PFSK-1 (cell line): Measurements from ENCODE around the gene ADAMTS2.

Experiments
- FOXP2 ChIP-seq: optimal IDR thresholded peaks from 2 replicates; pipeline ENCODE3; 2011; ENCODE audit warnings: borderline replicate concordance, control low read depth, inconsistent platforms; ENCODE audit not compliant: insufficient read depth; ENCODE audit errors: extremely low read length, extremely low read depth
- POLR2AphosphoS5 ChIP-seq: IDR thresholded peaks from 2 replicates; pipeline ENCODE4 v1.6.1; 2012; ENCODE audit warnings: low read depth, mild to moderate bottlenecking, control low read depth, low read length, moderate library complexity
- REST ChIP-seq, 2 experiments: IDR thresholded peaks; 2 replicates each; pipeline versions ENCODE4 v1.6.1 to v1.8.0; 2011 to 2012; ENCODE audit warnings: low read depth in 2 of 2, low read length in 2 of 2, control low read depth in 1 of 2, inconsistent platforms in 1 of 2, mild to moderate bottlenecking in 1 of 2, moderate library complexity in 1 of 2; ENCODE audit not compliant: insufficient read depth in 1 of 2
- SIN3A ChIP-seq: IDR thresholded peaks from 2 replicates; pipeline ENCODE4 v1.6.1; 2012; ENCODE audit warnings: mild to moderate bottlenecking, low read length, moderate library complexity, borderline replicate concordance; ENCODE audit not compliant: insufficient read depth
- TAF1 ChIP-seq: IDR thresholded peaks from 2 replicates; pipeline ENCODE4 v1.6.1; 2012; ENCODE audit warnings: low read length, control low read depth, borderline replicate concordance; ENCODE audit not compliant: insufficient read depth

Gene ADAMTS2

GRCh38 chr5:179162351-179163235 lies 182.7 kb downstream of the ADAMTS2 start:
- TF ChIP-seq REST (IDR thresholded peaks at IDR 0.05; ENCODE audit: insufficient read depth in 1 of 2, low read depth in 2 of 2, low read length in 2 of 2), result no peak

GRCh38 chr5:179161901-179162300 lies 183.4 kb downstream of the ADAMTS2 start:
- no peak for TF ChIP-seq REST (IDR thresholded peaks at IDR 0.05; ENCODE audit: insufficient read depth in 1 of 2, low read depth in 2 of 2, low read length in 2 of 2)
- no peak for TF ChIP-seq SIN3A
- TF ChIP-seq TAF1, result no peak

- no peak for TF ChIP-seq REST (IDR thresholded peaks at IDR 0.05; ENCODE audit: insufficient read depth in 1 of 2, low read depth in 2 of 2, low read length in 2 of 2)
- no peak for TF ChIP-seq SIN3A
- no peak for TF ChIP-seq POLR2AphosphoS5
- TF ChIP-seq TAF1, result no peak
- no peak for TF ChIP-seq FOXP2
Observed at GRCh38 chr5:179160584-179160983, 184.7 kb downstream of the ADAMTS2 start.

- TF ChIP-seq FOXP2 (no peak), POLR2AphosphoS5 (no peak), TAF1 (no peak), REST (IDR thresholded peaks at IDR 0.05; ENCODE audit: insufficient read depth in 1 of 2, low read depth in 2 of 2, low read length in 2 of 2) (no peak)
Observed at GRCh38 chr5:179158556-179158955, 186.7 kb downstream of the ADAMTS2 start.
